Stimulated activated CD8-positive, alpha-beta memory T cell treated with anti-CD3 and anti-CD28 coated beads, Interleukin-12 subunit alpha, Interleukin-12 subunit beta, amount 100 ng/mL, for 1 hour (primary cell): Measurements from ENCODE around the gene ZMYND15.

Source experiments
- DNase-seq: peaks from one replicate; pipeline ENCODE4 v3.0.0-alpha.2; 2020; ENCODE audit warnings: low read depth

The ZMYND15 gene

DNA sequence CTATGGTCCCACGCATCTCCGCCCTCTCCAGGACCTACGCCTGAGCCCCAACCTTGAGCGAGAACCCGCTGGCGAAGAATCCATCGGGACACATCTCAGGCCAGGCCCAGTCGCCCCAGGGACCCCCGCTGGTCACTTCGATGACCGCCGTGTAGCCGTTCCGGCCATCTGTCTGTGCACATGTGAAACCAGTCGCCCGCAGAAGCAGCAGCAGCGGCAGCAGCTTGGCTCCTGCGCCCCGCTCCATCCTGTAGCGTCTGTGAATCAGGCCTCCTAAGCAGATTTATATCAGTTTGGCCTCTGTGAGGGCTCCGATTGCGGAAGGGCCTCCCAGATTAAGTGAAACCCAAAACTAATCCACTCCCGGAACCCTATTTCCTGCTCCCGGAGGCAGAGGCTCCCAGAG is 46.5 kb downstream of the ZMYND15 start, which contains the start of gene VMO1:
Gene VMO1, minus strand, starts transcription at position 259 of the 406 bp plus-strand sequence. Its CDS starts 12 bp downstream, at position 247.
- no peak for DNase-seq

DNA sequence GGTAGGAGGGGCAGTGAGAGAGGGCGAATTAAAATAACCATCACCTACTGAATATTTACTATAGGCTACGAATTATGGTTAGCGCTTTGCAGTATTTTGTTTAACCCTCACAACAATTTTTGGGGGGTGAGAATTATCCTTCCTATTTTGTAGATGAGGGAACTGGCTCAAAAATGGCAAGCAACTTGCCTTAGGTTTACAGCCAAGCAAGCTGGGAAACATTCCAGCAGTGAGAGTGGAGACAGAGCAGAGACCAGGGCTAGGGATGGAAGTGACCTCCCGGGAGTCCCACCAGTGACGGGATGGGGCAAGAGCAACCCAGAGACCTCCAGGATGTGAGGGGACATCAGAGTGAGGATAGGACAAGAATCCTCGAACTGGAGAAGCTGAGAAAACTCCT is 46.9 kb downstream of the ZMYND15 start:
- DNase-seq, result no peak

DNA sequence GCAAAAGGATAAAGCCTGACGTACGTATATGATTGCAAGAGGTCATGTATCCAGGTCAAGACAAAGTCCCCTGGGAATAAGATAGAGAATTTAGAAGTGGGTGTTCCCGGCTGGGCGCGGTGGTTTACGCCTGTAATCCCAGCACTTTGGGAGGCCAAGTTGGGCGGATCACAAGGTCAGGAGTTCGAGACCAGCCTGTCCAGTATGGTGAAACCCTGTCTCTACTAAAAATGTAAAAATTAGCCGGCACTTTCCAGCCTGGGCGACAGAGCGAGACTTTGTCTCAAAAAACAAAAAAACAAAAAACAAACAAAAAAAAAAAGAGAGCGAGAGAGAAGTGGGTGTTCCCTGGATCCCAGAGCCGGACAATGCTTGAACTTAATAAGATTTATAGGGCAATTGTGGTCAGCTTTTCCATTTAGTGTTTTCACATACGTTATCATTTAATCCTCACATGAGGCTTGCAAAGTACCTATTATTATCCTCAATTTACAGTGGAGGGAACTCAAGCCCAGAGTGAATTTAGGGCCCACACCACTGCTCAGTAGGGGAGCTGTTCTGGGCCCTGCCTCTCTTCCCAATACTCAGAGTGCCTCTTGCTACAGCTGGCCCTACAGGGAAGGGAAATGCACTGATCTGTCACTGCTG is 48.6 kb downstream of the ZMYND15 start:
- DNase-seq, result no peak

DNA sequence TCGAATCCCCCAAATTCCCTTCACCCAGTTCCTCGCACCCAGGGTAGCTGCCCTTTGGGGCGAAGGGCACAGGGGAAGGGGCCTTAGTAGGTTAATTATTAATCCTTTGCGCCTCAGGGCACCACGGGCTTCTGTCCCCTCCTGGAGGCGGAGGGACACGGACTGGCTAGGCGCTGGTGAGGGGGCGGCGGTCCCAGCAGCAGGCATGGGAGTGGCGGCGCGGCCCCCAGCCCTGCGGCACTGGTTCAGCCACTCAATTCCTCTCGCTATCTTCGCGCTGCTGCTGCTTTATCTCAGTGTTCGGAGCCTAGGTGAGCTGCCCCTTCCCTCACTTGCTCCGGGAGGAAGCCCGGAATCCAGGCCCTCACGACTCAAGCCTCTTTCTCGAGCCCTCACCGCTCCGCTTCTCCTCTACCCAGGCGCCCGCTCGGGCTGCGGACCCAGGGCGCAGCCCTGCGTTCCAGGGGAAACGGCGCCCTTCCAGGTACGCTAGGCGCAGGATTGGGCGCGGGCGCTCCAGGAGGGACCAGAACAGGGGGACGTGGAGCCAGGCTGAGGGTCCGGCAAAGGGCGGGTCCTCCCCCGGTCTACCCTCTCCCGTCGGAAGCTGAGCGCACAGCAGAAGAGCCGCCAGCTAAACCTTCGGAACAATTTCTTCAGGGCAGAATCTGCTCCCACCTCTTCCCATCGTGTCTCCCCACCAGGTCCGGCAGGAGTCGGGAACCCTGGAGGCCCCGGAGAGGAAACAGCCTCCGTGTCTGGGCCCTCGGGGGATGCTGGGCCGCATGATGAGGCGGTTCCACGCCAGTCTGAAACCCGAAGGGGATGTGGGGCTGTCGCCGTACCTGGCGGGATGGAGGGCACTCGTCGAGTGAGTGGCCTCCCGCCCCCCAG is 49.4 kb downstream of the ZMYND15 start, which contains the start of gene GLTPD2:
Gene GLTPD2, plus strand, starts transcription at position 158 of the 894 bp plus-strand sequence. Its CDS starts 48 bp downstream, at position 206.
- no peak for DNase-seq

DNA sequence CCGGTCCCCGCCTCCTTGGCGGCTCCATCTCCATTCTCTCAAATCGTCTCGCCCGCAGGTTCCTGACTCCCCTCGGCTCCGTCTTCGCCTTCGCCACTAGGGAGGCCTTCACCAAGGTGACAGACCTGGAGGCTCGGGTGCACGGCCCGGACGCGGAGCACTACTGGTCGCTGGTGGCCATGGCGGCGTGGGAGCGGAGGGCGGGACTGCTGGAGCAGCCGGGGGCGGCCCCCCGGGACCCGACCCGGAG is 50.0 kb downstream of the ZMYND15 start:
- DNase-seq, result no peak

DNA sequence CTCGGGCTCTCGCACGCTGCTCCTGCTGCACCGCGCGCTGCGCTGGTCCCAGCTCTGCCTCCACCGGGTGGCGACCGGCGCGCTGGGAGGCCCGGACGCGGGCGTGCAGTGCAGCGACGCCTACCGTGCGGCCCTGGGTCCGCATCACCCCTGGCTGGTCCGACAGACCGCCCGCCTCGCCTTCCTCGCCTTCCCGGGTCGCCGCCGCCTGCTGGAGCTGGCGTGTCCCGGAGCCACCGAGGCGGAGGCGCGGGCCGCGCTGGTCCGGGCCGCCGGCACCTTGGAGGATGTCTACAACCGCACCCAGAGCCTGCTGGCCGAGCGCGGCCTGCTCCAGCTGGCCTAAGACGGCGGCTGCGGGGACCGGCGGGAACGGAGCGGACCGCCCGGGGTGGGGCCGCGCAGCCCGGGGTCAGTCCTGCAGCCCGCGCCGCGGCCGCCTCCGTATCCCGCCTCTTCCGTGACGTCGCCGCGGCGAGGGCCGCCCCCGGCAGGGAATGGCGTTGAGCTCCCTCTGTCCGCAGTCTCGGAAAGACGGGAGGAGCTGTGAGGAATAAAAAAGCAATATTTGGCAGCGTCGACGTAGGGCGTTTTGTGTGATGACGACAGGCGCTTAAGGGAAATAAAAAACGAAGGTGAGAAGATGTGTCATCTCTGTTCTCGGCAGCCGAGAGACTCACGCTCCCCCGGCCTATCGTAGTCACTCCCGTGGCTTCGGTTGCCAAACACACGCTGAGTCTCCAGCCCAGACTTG is 50.5 kb downstream of the ZMYND15 start:
- DNase-seq, result peak; percentile 59

DNA sequence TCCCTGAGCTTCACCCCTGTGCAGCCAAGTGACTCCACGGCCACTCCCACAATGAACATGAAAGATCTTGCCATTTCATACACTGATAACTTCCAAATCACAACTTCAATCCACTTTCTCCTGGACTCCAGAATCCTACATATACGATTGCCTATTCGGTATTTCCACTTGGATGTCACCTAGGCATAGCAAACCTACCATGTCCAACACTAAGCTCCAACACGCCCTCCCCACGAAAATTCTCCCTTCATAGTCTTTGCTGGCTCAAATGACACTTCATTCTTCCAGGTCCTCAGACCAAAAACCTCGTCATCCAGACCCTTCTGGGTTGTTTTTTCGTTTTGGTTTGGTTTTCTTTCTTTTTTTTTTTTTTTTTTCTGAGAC is 51.1 kb downstream of the ZMYND15 start:
- no peak for DNase-seq

DNA sequence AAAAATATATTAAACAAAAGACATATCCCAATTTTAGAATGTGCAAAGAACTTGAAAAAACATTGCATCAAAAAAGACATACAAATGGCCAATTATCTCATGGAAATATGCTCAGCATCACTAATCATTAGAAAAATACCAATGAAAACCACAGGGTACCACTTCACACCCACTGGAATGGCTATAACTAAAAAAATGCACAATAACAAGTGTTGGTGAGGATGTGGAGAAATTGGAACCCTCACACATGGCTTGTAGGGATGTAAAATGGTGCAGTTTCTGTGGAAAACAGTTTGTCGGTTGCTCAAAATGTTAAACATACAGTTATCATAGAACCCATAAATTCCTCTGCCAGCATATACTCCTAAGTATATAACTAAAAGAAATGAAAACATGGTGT is 55.5 kb downstream of the ZMYND15 start:
- DNase-seq, result no peak
